ENCODE data around the gene VTCN1. TPM values are rescaled to one million over a fixed set of nuclear protein-coding genes. Genes with fewer than 3 reads are reported as not detected.
"Not testable (repeated sequence)": the region's sequence is repeated elsewhere in the genome, so short reads cannot be mapped to it uniquely, and the experiment has no call there.

VTCN1 gene
- total RNA-seq, 1 donor from 2014 or later, result 49.4 TPM

- Mint-ChIP-seq H3K4me1 (ENCODE audit: unreplicated experiment) (peaks cover 22% of the 10 kb centered on the region), H3K4me3 (no peak overlapping the region), H3K27me3 (no peaks in the 10 kb centered on the region), H3K9me3 (no peaks in the 10 kb centered on the region), H3K27ac (no peak overlapping the region), H3K36me3 (peaks cover 5% of the 10 kb centered on the region)
- TF ChIP-seq CTCF (conservative IDR thresholded peaks at IDR 0.05), result no peak
- no peak for DNase-seq (ENCODE audit: extremely low spot score, unreplicated experiment)
Measured at GRCh38 chr1:117161887-117162286, 48.8 kb downstream of the VTCN1 start.

DNA sequence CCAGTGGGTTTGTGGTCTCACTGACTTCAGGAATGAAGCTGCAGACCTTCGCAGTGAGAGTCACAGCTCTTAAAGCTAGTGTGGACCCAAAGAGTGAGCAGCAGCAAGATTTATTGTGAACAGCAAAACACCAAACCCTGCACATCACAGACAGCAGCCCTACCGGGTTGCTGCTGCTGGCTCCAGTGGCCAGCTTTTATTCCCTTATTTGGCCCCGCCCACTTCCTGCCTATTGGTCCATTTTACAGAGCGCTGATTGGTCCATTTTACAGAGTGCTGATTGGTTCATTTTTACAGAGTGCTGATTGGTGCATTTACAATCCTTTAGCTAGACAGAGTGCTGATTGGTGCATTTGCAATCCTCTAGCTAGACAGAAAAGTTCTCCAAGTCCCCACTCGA, 59.4 kb downstream of the VTCN1 start:
- not testable (repeated sequence) for H3K36me3 Mint-ChIP-seq; H3K27ac Mint-ChIP-seq; DNase-seq (ENCODE audit: extremely low spot score, unreplicated experiment); H3K4me3 Mint-ChIP-seq; H3K9me3 Mint-ChIP-seq; H3K27me3 Mint-ChIP-seq
- peaks cover 30% of the 10 kb centered on the region for H3K4me1 Mint-ChIP-seq (ENCODE audit: unreplicated experiment)

DNA sequence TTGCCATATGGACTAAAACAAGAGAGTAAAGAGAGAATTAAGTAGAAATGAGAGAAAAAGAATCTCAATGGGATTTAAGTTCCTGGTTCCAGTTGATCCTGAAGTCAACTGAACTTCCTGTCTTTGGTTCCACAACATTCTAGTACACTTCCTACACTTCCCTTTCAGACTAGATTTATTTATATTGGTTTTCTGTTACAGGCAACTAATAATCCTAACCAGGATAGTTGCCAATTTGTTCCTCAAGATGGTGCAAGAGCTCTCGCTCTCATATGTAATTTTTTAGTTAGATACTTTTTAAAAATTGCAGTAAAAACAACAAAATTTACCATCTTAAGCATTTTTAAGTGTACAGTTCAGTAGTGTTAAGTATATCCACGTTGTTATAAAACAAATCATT, 60.4 kb downstream of the VTCN1 start:
- no peaks in the 10 kb centered on the region for H3K36me3 Mint-ChIP-seq
- TF ChIP-seq CTCF (conservative IDR thresholded peaks at IDR 0.05), result no peak
- no peaks in the 10 kb centered on the region for H3K27me3 Mint-ChIP-seq
- H3K4me1 Mint-ChIP-seq (ENCODE audit: unreplicated experiment), result peaks cover 35% of the 10 kb centered on the region
- H3K4me3 Mint-ChIP-seq, result no peak overlapping the region
- H3K9me3 Mint-ChIP-seq, result no peaks in the 10 kb centered on the region
- no peak for DNase-seq (ENCODE audit: extremely low spot score, unreplicated experiment)
- no peak overlapping the region for H3K27ac Mint-ChIP-seq

DNA sequence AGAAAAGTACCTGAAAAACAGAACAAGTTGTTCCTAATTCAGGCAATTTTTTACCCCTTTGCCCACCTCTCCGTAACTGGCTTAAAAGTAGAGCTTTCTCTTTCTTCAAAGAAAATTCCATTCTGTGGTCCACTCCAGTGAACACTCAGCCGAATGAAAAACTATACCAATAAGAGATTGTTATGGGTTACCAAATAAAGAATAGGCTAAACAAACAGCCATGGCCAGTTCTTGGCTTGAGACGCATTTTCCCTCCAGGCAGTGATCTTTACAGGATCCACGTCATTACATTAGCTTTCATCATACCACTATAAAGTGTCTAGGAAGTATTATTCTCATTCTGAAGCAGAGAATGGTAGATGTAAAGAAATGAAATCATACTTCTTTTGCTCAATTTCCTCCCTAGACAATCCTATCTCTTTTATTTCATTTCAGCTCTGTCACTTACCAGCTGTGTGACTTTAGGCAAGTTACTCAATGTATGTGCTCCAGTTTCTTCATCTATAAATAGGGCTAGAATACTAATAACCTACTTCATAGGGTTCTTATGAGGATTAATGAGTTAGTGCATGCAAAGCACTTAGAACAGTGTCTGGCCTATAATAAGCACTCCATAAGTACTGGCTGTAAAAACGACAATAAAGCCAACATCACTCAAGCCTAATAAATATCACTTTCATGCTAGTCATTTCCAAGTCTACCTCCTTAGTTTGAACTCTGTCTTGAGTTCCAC, 62.7 kb downstream of the VTCN1 start:
- peaks cover 39% of the 10 kb centered on the region for H3K4me1 Mint-ChIP-seq (ENCODE audit: unreplicated experiment)
- no peaks in the 10 kb centered on the region for H3K9me3 Mint-ChIP-seq
- DNase-seq (ENCODE audit: extremely low spot score, unreplicated experiment), result no peak
- H3K27me3 Mint-ChIP-seq, result no peaks in the 10 kb centered on the region
- H3K27ac Mint-ChIP-seq, result peak overlapping the region; percentile 1
- H3K4me3 Mint-ChIP-seq, result no peak overlapping the region
- H3K36me3 Mint-ChIP-seq, result no peaks in the 10 kb centered on the region
- no peak for TF ChIP-seq CTCF (conservative IDR thresholded peaks at IDR 0.05)

DNA sequence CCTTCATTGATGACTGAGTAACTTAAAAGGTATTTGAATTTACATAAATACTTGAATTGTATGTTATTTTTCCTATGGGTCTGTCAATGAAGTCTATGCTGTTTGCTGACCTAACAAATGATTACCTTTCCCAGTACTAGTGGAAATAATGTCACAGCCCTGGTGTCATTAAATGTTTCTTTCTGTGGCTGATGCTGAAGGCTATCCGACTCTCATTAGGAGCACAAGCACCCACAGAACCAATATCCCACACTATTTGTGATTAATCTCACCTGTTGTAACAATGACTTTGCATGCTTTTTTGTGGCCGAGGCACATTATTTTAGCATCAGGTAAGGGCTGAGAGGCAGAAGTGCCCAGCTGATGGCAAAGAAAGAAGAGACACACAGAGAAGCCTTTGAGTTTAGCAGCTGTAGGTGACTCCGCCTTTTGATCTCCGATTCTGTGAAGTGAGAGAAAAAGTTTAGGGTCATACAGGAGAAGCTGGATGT, 63.3 kb downstream of the VTCN1 start:
- no peaks in the 10 kb centered on the region for H3K36me3 Mint-ChIP-seq
- DNase-seq (ENCODE audit: extremely low spot score, unreplicated experiment), result no peak
- no peak overlapping the region for H3K27ac Mint-ChIP-seq
- no peak overlapping the region for H3K4me3 Mint-ChIP-seq
- peaks cover 39% of the 10 kb centered on the region for H3K4me1 Mint-ChIP-seq (ENCODE audit: unreplicated experiment)
- H3K27me3 Mint-ChIP-seq, result no peaks in the 10 kb centered on the region
- no peaks in the 10 kb centered on the region for H3K9me3 Mint-ChIP-seq
- TF ChIP-seq CTCF (conservative IDR thresholded peaks at IDR 0.05), result no peak

- Mint-ChIP-seq H3K36me3 (no peaks in the 10 kb centered on the region), H3K4me3 (peak overlapping the region; percentile 26), H3K4me1 (ENCODE audit: unreplicated experiment) (peaks cover 39% of the 10 kb centered on the region), H3K27ac (peak overlapping the region; percentile 25), H3K9me3 (no peaks in the 10 kb centered on the region), H3K27me3 (no peaks in the 10 kb centered on the region)
- no peak for TF ChIP-seq CTCF (conservative IDR thresholded peaks at IDR 0.05)
- DNase-seq (ENCODE audit: extremely low spot score, unreplicated experiment), result no peak
Measured at GRCh38 chr1:117146575-117147340, 64.0 kb downstream of the VTCN1 start.

Data from type B pancreatic cell (in vitro differentiated cells).